ENCODE measurements around the gene HSD17B1.

DNA sequence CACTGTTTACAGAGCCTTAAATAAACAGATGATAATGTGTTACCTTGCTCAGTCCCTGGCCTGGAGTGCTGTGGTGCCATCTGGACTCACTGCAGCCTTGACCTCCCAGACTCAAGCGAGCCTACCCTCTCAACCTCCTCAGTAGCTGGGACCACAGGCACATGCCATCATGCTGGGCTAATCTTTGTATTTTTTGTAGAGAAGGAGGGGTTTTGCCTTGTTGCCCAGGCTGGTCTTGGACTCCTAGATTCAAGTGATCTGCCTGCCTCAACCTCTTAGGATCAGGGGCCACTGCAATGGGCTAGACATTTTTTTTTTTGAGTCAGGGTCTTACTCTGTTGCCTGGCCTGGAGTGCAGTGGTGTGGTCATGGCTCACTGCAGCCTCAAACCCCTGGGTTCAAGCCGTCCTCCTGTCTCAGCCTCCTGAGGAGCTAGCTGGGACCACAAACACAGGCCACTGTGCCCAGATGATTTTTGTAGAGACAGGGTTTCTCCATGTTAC, 21.7 kb upstream of the HSD17B1 start:
- TF ChIP-seq, protein P1, sequence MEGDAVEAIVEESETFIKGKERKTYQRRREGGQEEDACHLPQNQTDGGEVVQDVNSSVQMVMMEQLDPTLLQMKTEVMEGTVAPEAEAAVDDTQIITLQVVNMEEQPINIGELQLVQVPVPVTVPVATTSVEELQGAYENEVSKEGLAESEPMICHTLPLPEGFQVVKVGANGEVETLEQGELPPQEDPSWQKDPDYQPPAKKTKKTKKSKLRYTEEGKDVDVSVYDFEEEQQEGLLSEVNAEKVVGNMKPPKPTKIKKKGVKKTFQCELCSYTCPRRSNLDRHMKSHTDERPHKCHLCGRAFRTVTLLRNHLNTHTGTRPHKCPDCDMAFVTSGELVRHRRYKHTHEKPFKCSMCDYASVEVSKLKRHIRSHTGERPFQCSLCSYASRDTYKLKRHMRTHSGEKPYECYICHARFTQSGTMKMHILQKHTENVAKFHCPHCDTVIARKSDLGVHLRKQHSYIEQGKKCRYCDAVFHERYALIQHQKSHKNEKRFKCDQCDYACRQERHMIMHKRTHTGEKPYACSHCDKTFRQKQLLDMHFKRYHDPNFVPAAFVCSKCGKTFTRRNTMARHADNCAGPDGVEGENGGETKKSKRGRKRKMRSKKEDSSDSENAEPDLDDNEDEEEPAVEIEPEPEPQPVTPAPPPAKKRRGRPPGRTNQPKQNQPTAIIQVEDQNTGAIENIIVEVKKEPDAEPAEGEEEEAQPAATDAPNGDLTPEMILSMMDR (conservative IDR thresholded peaks at IDR 0.05; ENCODE audit: low read depth, low read length) = no peak
- no peak for TF ChIP-seq EZH2 (IDR thresholded peaks at IDR 0.05; ENCODE audit: low read length, unreplicated experiment)
- no peak for TF ChIP-seq EZH2phosphoT487 (IDR thresholded peaks at IDR 0.05; ENCODE audit: borderline replicate concordance, low read length)

Measured in PC-3 (cell line).